ENCODE measurements around the gene JMJD7. TPM values are rescaled to one million over a fixed set of nuclear protein-coding genes. Genes with fewer than 3 reads are reported as not detected.

Gene JMJD7
- total RNA-seq, 2 experiments from 2014 or later = 18.2 to 22.4 TPM

- H3K27me3 Mint-ChIP-seq = no peaks in the 10 kb centered on the region
- CTCF ChIA-PET = no interaction called here
- H3K27ac Mint-ChIP-seq = no peak overlapping the region
- POLR2A ChIA-PET = interaction anchor here (0.8 kb wide), 1 partner anchor 12 kb away, joined by 3 read pairs; no protein-coding TSS in a partner anchor
- H3K4me1 Mint-ChIP-seq = no peaks in the 10 kb centered on the region
- H3K9me3 Mint-ChIP-seq = no peaks in the 10 kb centered on the region
- no peak for DNase-seq
- no peak overlapping the region for H3K4me3 Mint-ChIP-seq
- peaks cover 5% of the 10 kb centered on the region for H3K36me3 Mint-ChIP-seq (ENCODE audit: low read depth)
These were observed 12.0 kb downstream of the JMJD7 start for GRCh38 chr15:41839781-41840491.

- DNase-seq = no peak
- ChIA-PET CTCF (no interaction called here), POLR2A (no interaction called here)
- H3K36me3 Mint-ChIP-seq (ENCODE audit: low read depth) = peaks cover 4% of the 10 kb centered on the region
- no peaks in the 10 kb centered on the region for H3K9me3 Mint-ChIP-seq
- H3K27ac Mint-ChIP-seq = no peak overlapping the region
- no peak overlapping the region for H3K4me3 Mint-ChIP-seq
- H3K27me3 Mint-ChIP-seq = no peaks in the 10 kb centered on the region
- no peaks in the 10 kb centered on the region for H3K4me1 Mint-ChIP-seq
These were observed 12.8 kb downstream of the JMJD7 start for GRCh38 chr15:41840673-41841072.

GRCh38 chr15:41841131-41841530 is 13.2 kb downstream of the JMJD7 start:
- ChIA-PET CTCF (no interaction called here), POLR2A (no interaction called here)
- no peak overlapping the region for H3K4me3 Mint-ChIP-seq
- H3K36me3 Mint-ChIP-seq (ENCODE audit: low read depth) = peaks cover 5% of the 10 kb centered on the region
- H3K9me3 Mint-ChIP-seq = no peaks in the 10 kb centered on the region
- no peak for DNase-seq
- no peaks in the 10 kb centered on the region for H3K4me1 Mint-ChIP-seq
- H3K27ac Mint-ChIP-seq = no peak overlapping the region
- no peaks in the 10 kb centered on the region for H3K27me3 Mint-ChIP-seq

GRCh38 chr15:41842229-41842628 is 14.3 kb downstream of the JMJD7 start:
- ChIA-PET POLR2A (interaction anchor here (0.9 kb wide), 1 partner anchor 11 kb away, joined by 3 read pairs; no protein-coding TSS in a partner anchor), CTCF (no interaction called here)
- no peak overlapping the region for H3K27ac Mint-ChIP-seq
- H3K36me3 Mint-ChIP-seq (ENCODE audit: low read depth) = peaks cover 5% of the 10 kb centered on the region
- no peak overlapping the region for H3K4me3 Mint-ChIP-seq
- no peaks in the 10 kb centered on the region for H3K9me3 Mint-ChIP-seq
- DNase-seq = no peak
- H3K4me1 Mint-ChIP-seq = no peaks in the 10 kb centered on the region
- H3K27me3 Mint-ChIP-seq = no peaks in the 10 kb centered on the region

GRCh38 chr15:41843571-41843970 is 15.7 kb downstream of the JMJD7 start:
- H3K4me1 Mint-ChIP-seq = no peaks in the 10 kb centered on the region
- H3K27ac Mint-ChIP-seq = no peak overlapping the region
- ChIA-PET POLR2A (no interaction called here), CTCF (interaction anchor here (1.0 kb wide), 1 partner anchor 61 kb away, joined by 3 read pairs; no protein-coding TSS in a partner anchor)
- no peaks in the 10 kb centered on the region for H3K9me3 Mint-ChIP-seq
- no peak for DNase-seq
- H3K36me3 Mint-ChIP-seq (ENCODE audit: low read depth) = peaks cover 15% of the 10 kb centered on the region
- no peaks in the 10 kb centered on the region for H3K27me3 Mint-ChIP-seq
- H3K4me3 Mint-ChIP-seq = no peak overlapping the region

- Mint-ChIP-seq H3K27me3 (no peaks in the 10 kb centered on the region), H3K36me3 (ENCODE audit: low read depth) (peaks cover 15% of the 10 kb centered on the region), H3K27ac (no peak overlapping the region), H3K9me3 (no peaks in the 10 kb centered on the region), H3K4me3 (no peak overlapping the region), H3K4me1 (no peaks in the 10 kb centered on the region)
- ChIA-PET CTCF (no interaction called here), POLR2A (interaction anchor here (0.8 to 1.8 kb wide), 2 partner anchors 9 to 12 kb away, joined by 3 to 4 read pairs; no protein-coding TSS in a partner anchor)
- no peak for DNase-seq
These were observed 16.9 kb downstream of the JMJD7 start for GRCh38 chr15:41844814-41845213.

GRCh38 chr15:41847206-41847605 is 19.3 kb downstream of the JMJD7 start:
- H3K27ac Mint-ChIP-seq = no peak overlapping the region
- H3K9me3 Mint-ChIP-seq = no peaks in the 10 kb centered on the region
- ChIA-PET POLR2A (no interaction called here), CTCF (no interaction called here)
- H3K27me3 Mint-ChIP-seq = no peaks in the 10 kb centered on the region
- H3K4me1 Mint-ChIP-seq = no peaks in the 10 kb centered on the region
- DNase-seq = no peak
- H3K4me3 Mint-ChIP-seq = no peak overlapping the region
- H3K36me3 Mint-ChIP-seq (ENCODE audit: low read depth) = peaks cover 15% of the 10 kb centered on the region

- H3K4me1 Mint-ChIP-seq = no peaks in the 10 kb centered on the region
- no peaks in the 10 kb centered on the region for H3K9me3 Mint-ChIP-seq
- H3K27ac Mint-ChIP-seq = no peak overlapping the region
- no peak overlapping the region for H3K4me3 Mint-ChIP-seq
- ChIA-PET POLR2A (no interaction called here), CTCF (interaction anchor here (0.9 kb wide), 2 partner anchors 57 to 74 kb away, joined by 3 read pairs; partner anchors contain the start of gene MAPKBP1)
- H3K27me3 Mint-ChIP-seq = no peaks in the 10 kb centered on the region
- H3K36me3 Mint-ChIP-seq (ENCODE audit: low read depth) = peaks cover 15% of the 10 kb centered on the region
- no peak for DNase-seq
These were observed 20.1 kb downstream of the JMJD7 start for GRCh38 chr15:41847981-41848380.

GRCh38 chr15:41848631-41849030 is 20.7 kb downstream of the JMJD7 start:
- Mint-ChIP-seq H3K27me3 (no peaks in the 10 kb centered on the region), H3K9me3 (no peaks in the 10 kb centered on the region), H3K4me3 (no peak overlapping the region), H3K27ac (no peak overlapping the region), H3K36me3 (ENCODE audit: low read depth) (peaks cover 15% of the 10 kb centered on the region), H3K4me1 (no peaks in the 10 kb centered on the region)
- ChIA-PET CTCF (interaction anchor here (0.9 kb wide), 1 partner anchor 56 kb away, joined by 3 read pairs; no protein-coding TSS in a partner anchor), POLR2A (no interaction called here)
- no peak for DNase-seq

GRCh38 chr15:41849204-41849603 is 21.3 kb downstream of the JMJD7 start:
- CTCF ChIA-PET = no interaction called here
- POLR2A ChIA-PET = no interaction called here
- no peaks in the 10 kb centered on the region for H3K4me1 Mint-ChIP-seq
- H3K4me3 Mint-ChIP-seq = no peak overlapping the region
- H3K9me3 Mint-ChIP-seq = no peaks in the 10 kb centered on the region
- peaks cover 15% of the 10 kb centered on the region for H3K36me3 Mint-ChIP-seq (ENCODE audit: low read depth)
- no peaks in the 10 kb centered on the region for H3K27me3 Mint-ChIP-seq
- no peak overlapping the region for H3K27ac Mint-ChIP-seq
- DNase-seq = no peak

- Mint-ChIP-seq H3K9me3 (no peaks in the 10 kb centered on the region), H3K27me3 (no peaks in the 10 kb centered on the region), H3K27ac (no peak overlapping the region), H3K4me3 (no peak overlapping the region), H3K36me3 (ENCODE audit: low read depth) (peaks cover 15% of the 10 kb centered on the region), H3K4me1 (no peaks in the 10 kb centered on the region)
- DNase-seq = no peak
- ChIA-PET POLR2A (interaction anchor here (1.4 kb wide), 1 partner anchor 20 kb away, joined by 4 read pairs; no protein-coding TSS in a partner anchor), CTCF (no interaction called here)
These were observed 22.0 kb downstream of the JMJD7 start for GRCh38 chr15:41849861-41850260.

- Mint-ChIP-seq H3K9me3 (no peaks in the 10 kb centered on the region), H3K4me1 (no peaks in the 10 kb centered on the region), H3K36me3 (ENCODE audit: low read depth) (peaks cover 14% of the 10 kb centered on the region), H3K4me3 (no peak overlapping the region), H3K27me3 (no peaks in the 10 kb centered on the region), H3K27ac (no peak overlapping the region)
- POLR2A ChIA-PET = interaction anchor here (1.4 kb wide), 1 partner anchor 20 kb away, joined by 4 read pairs; no protein-coding TSS in a partner anchor
- DNase-seq = no peak
- CTCF ChIA-PET = interaction anchor here (2.3 kb wide), 1 partner anchor 78 kb away, joined by 5 read pairs; no protein-coding TSS in a partner anchor
These were observed 22.7 kb downstream of the JMJD7 start for GRCh38 chr15:41850482-41851166.

GRCh38 chr15:41851167-41851523 is 23.3 kb downstream of the JMJD7 start:
- CTCF ChIA-PET = interaction anchor here (2.3 kb wide), 1 partner anchor 78 kb away, joined by 5 read pairs; no protein-coding TSS in a partner anchor
- no peak for DNase-seq
- Mint-ChIP-seq H3K27me3 (no peaks in the 10 kb centered on the region), H3K4me3 (no peak overlapping the region), H3K27ac (no peak overlapping the region), H3K9me3 (no peaks in the 10 kb centered on the region), H3K4me1 (no peaks in the 10 kb centered on the region), H3K36me3 (ENCODE audit: low read depth) (peaks cover 13% of the 10 kb centered on the region)
- POLR2A ChIA-PET = interaction anchor here (1.0 to 1.4 kb wide), 2 partner anchors 12 to 19 kb away, joined by 3 to 4 read pairs; no protein-coding TSS in a partner anchor

All from activated CD4-positive, alpha-beta memory T cell treated with anti-CD3 and anti-CD28 coated beads, Interleukin-2, amount 10 ng/mL, durations not matched to agents 7 days and 5 days (primary cell).